ENCODE data around the gene PDZD2.

DNA sequence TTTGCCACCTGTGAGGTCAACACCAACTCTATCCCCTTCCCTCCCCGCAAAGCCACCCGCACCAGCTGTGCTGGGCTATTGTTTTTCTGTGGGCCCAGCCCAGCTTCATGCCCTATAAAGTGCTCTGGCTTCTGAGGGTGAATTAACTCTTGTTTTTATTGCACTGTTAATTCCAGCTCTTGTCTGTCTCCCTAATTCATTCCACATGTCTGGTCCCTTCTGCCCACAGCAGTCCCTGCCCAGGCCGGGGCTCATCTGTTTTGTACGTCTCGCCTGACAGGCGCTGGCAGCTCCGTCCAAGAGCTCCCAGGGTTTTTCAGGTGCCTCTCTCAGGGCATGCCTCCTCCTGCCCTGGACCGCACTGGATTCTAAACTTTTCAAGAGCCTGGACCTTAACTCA lies 118.9 kb downstream of the PDZD2 start:
- no peak for TF ChIP-seq EZH2 (IDR thresholded peaks at IDR 0.05; ENCODE audit: borderline replicate concordance)
- TF ChIP-seq EZH2phosphoT487 (IDR thresholded peaks at IDR 0.05; ENCODE audit: low read depth, severe bottlenecking, unreplicated experiment): no peak

All from hepatocyte (in vitro differentiated cells).